K562 (cell line): ENCODE data around the gene KLHL9. TPM values are rescaled to one million over a fixed set of nuclear protein-coding genes. Genes with fewer than 3 reads are reported as not detected.

ENCODE experiments used
- ATAC-seq: fragments of 200-7000 bp; cut with Tn5 transposase; 3 replicates; pipeline ENCODE4 v1.9.1; 2020; ENCODE audit warnings: moderate library complexity
- BruUV-seq: library from RNA; stranded (reverse); fragments of 400-500 nt; replicated peaks from 2 replicates; lab custom pipeline; 2021; lab: Mats Ljungman, UMichigan
- CTCF ChIA-PET: fragments of 300-600 bp; formaldehyde crosslinking; extraction: SDS; loops from one replicate; lab custom pipeline; 2021; ENCODE audit warnings: low intra/inter-chr PET ratio; lab: Yijun Ruan, JAX
- POLR2A ChIA-PET: fragments of 300-600, 350-650 bp; sonication (Branson Sonifier 250); formaldehyde crosslinking; extraction: SDS; loops from one replicate; lab custom pipeline; 2021; ENCODE audit warnings: antibody characterized with exemption, inconsistent platforms; lab: Yijun Ruan, JAX
- DNase-seq, 4 experiments: peaks; one replicate each; pipeline versions ENCODE4 v3.0.0 to v3.0.0-alpha.2; 2011 to 2018; ENCODE audit warnings: low spot score in 3 of 4, mixed read lengths in 3 of 4; ENCODE audit errors: extremely low read depth in 1 of 4
- FAIRE-seq: peaks from 2 replicates; lab custom pipeline; 2011; peaks lifted over from hg19 to GRCh38; lab: Jason Lieb, UNC
- H2AFZ ChIP-seq: 2 replicates; pipeline ENCODE4 v1.6.0; 2011; ENCODE audit warnings: low read depth, low read length, control low read depth, inconsistent platforms
- H3K27ac ChIP-seq: fragments of 200-600 bp; 3 replicates; pipeline ENCODE4 v1.8.0; 2011; ENCODE audit warnings: low read depth, mild to moderate bottlenecking, control low read depth, inconsistent platforms, low read length, moderate library complexity, mixed read lengths; ENCODE audit errors: extremely low read depth
- H3K27me3 ChIP-seq, 2 experiments: fragments of 300-600 bp in 1 of 2; 2 replicates in 1 of 2; 3 replicates in 1 of 2; pipeline versions ENCODE4 v1.6.0 to v1.8.0; 2011; ENCODE audit warnings: inconsistent platforms in 2 of 2, low read length in 2 of 2, mild to moderate bottlenecking in 1 of 2, mixed read lengths in 1 of 2, moderate library complexity in 1 of 2; ENCODE audit not compliant: control insufficient read depth in 2 of 2, insufficient read depth in 2 of 2
- H3K36me3 ChIP-seq: fragments of 300-600 bp; 3 replicates; pipeline ENCODE4 v1.8.0; 2011; ENCODE audit warnings: mild to moderate bottlenecking, low read length, inconsistent platforms; ENCODE audit not compliant: control insufficient read depth, insufficient read depth
- H3K4me1 ChIP-seq, 2 experiments: fragments of 200-600 bp in 1 of 2; replicated peaks in 1 of 2; 2 replicates in 1 of 2; 3 replicates in 1 of 2; pipeline versions ENCODE4 v1.5.1 to v1.8.0; 2011; ENCODE audit warnings: inconsistent platforms in 2 of 2, low read length in 2 of 2, mild to moderate bottlenecking in 1 of 2, mixed read lengths in 1 of 2, moderate library complexity in 1 of 2; ENCODE audit not compliant: control insufficient read depth in 2 of 2, insufficient read depth in 2 of 2
- H3K4me2 ChIP-seq: 2 replicates; pipeline ENCODE4 v1.6.1; 2011; ENCODE audit warnings: low read length, control low read depth, inconsistent platforms, mixed read lengths; ENCODE audit not compliant: insufficient read depth
- H3K4me3 ChIP-seq: fragments of 200-600 bp; sonication (generic), shearing (Covaris generic); 2 replicates; pipeline ENCODE4 v1.5.1; 2016; ENCODE audit warnings: control low read depth, inconsistent platforms
- H3K79me2 ChIP-seq: fragments of 200-600 bp; 3 replicates; pipeline ENCODE4 v1.8.0; 2011; ENCODE audit warnings: low read length, inconsistent platforms; ENCODE audit not compliant: control insufficient read depth, insufficient read depth
- H3K9ac ChIP-seq, 2 experiments: 2 replicates each; pipeline versions ENCODE4 v1.6.0 to v1.6.1; 2011; ENCODE audit warnings: low read depth in 2 of 2, low read length in 2 of 2, control low read depth in 1 of 2, inconsistent platforms in 1 of 2, mild to moderate bottlenecking in 1 of 2, mixed read lengths in 1 of 2; ENCODE audit not compliant: insufficient read depth in 1 of 2
- H3K9me1 ChIP-seq: one replicate; pipeline ENCODE4 v1.6.0; 2011; ENCODE audit warnings: inconsistent platforms, mild to moderate bottlenecking, low read length, moderate library complexity; ENCODE audit not compliant: control insufficient read depth, insufficient read depth
- H3K9me3 ChIP-seq: replicated peaks from 2 replicates; pipeline ENCODE4 v1.5.1; 2011; ENCODE audit warnings: low read depth, low read length, inconsistent platforms; ENCODE audit not compliant: control insufficient read depth, insufficient read depth
- H4K20me1 ChIP-seq: replicated peaks from 2 replicates; pipeline ENCODE4 v1.6.1; 2011; ENCODE audit warnings: low read length, inconsistent platforms, mixed read lengths; ENCODE audit not compliant: control insufficient read depth, insufficient read depth
- JUND ChIP-seq, 2 experiments: IDR thresholded peaks; 2 replicates in 1 of 2; 3 replicates in 1 of 2; pipeline ENCODE4 v1.6.1; 2011; ENCODE audit warnings: borderline replicate concordance in 2 of 2, low read depth in 2 of 2, low read length in 2 of 2, improper control_type of control experiment in 1 of 2, missing biosample characterization in 1 of 2, missing genetic modification characterization in 1 of 2, missing genetic modification reagents in 1 of 2
- NFIX ChIP-seq: fragments of 250-450 bp; sonication (Bioruptor Pico); IDR thresholded peaks from 2 replicates; pipeline ENCODE4 v1.4.0; 2020; ENCODE audit warnings: low read depth, mild to moderate bottlenecking, moderate library complexity
- SP1 ChIP-seq: sonication (generic); formaldehyde crosslinking; IDR thresholded peaks from 2 replicates; pipeline ENCODE4 v1.8.1; 2022; ENCODE audit warnings: mild to moderate bottlenecking, missing genetic modification reagents
- ZNF75A ChIP-seq: fragments of 450-650 bp; formaldehyde crosslinking; IDR thresholded peaks from 2 replicates; pipeline ENCODE4 v1.4.0; 2020; ENCODE audit warnings: mild to moderate bottlenecking
- WGBS: fragments of 100-300 bp; shearing (Covaris generic); methylation state at CpG from one replicate; pipeline ENCODE4 v1.1.6; 2016; ENCODE audit warnings: low coverage, mixed read lengths; ENCODE audit not compliant: insufficient coverage; ENCODE audit errors: missing lambda C conversion rate; 5-methylcytosine and 5-hydroxymethylcytosine counted together
- in situ Hi-C: fragments of 300-500 bp; cut with MboI; formaldehyde crosslinking; loops from 4 replicates; pipeline ENCODE4 v1.15.0; 2018; ENCODE audit warnings: inconsistent platforms, mixed read lengths
- intact Hi-C: fragments of 100-400 bp; cut with micrococcal nuclease; formaldehyde crosslinking; loops from 2 replicates; pipeline ENCODE4 v1.14.2; 2022
- polyA plus RNA-seq, 8 experiments: library from polyadenylated mRNA; depleted of rRNA in 4 of 8; stranded (reverse) in 5 of 8; unstranded in 3 of 8; fragments of >200 nt; fragmentation: Nextera tagmentation in 2 of 8; fragmentation: Illumina TruSeq in 1 of 8; extraction: Ambion mirVana in 2 of 8; extraction: Trizol in 1 of 8; gene quantifications; 2 replicates each; pipeline versions ENCODE4 v1.2.1 to v1.2.3, GENCODE V29; 2011 to 2014; ENCODE audit warnings: inconsistent platforms in 1 of 8, missing spikeins in 1 of 8
- total RNA-seq, 7 experiments: library from RNA; depleted of rRNA in 6 of 7; stranded (reverse); fragments of >200 nt in 6 of 7; fragmentation: Illumina TruSeq in 2 of 7; extraction: Trizol in 2 of 7; gene quantifications; 2 replicates each; pipeline versions ENCODE4 v1.2.1 to v1.2.3, GENCODE V29; 2011 to 2021; ENCODE audit warnings: low replicate concordance in 1 of 7
- TF ChIP-seq, protein P1 (sequence below): fragments of 450-650 bp; conservative IDR thresholded peaks from 2 replicates; pipeline ENCODE4 v1.6.1; 2016; ENCODE audit warnings: missing genetic modification characterization, low read depth, mild to moderate bottlenecking, missing compliant biosample characterization, moderate library complexity

The KLHL9 gene
- total and polyA plus RNA-seq, 9 of the 15 experiments (the other 6 are each of a cell fraction or from before 2014, with no cell fraction given) = 0.04 TPM; not detected in 8

DNA sequence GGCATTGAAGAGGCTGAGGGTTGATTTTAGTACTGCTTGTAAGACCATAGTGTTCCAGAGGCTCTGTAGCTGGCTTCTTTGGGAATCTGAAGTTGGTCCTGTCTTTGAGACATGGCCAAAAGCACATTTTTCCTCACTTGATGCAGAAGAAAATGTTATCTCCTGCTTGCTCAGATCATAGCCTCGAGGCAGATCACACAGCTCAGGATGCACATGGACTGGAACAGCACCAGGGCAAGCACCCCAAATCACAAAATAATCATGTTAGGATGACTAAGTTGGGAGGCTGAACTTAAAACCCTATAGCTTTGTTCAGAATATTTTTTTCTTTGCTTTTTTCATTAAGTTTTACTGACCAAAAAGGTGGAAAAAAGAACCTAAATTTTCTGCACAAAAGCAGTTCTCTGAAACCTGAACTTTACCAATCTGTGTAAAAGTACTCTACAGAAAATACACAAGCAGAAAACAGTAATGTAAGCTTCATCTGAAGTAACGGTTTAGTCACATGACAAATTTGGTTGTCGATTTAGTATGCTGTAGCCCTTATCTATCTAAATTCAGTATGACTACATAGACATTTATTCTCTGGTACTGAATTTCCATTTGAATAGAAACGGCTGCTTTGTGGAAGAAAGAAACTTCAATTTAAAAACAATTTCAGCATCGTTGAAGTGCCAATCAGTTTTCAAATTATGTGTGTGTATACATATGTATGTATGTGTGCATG is 3.4 kb downstream of the KLHL9 start:
- H3K27me3 ChIP-seq = no peaks in the 10 kb centered on the region
- no peak for ATAC-seq
- FAIRE-seq = no peak
- intact Hi-C loops = no loop called here
- H3K9me1 ChIP-seq = no peaks in the 10 kb centered on the region
- no TSS peak for BruUV-seq
- no peak overlapping the region for H3K4me3 ChIP-seq
- in situ Hi-C loops = no loop called here
- H3K4me1 ChIP-seq = no peaks in the 10 kb centered on the region
- ChIA-PET CTCF (no interaction called here), POLR2A (no interaction called here)
- no peaks in the 10 kb centered on the region for H3K9me3 ChIP-seq
- H3K27ac ChIP-seq = no peak overlapping the region
- H3K79me2 ChIP-seq = no peaks in the 10 kb centered on the region
- H2AFZ ChIP-seq = no peak overlapping the region
- H4K20me1 ChIP-seq = no peaks in the 10 kb centered on the region
- no peak overlapping the region for H3K9ac ChIP-seq
- no CpG with 5 or more reads among the region's 5 CpGs for WGBS
- no peak for TF ChIP-seq NFIX (CRISPR knock-in tag)
- no peak for TF ChIP-seq ZNF75A (CRISPR knock-in tag)
- TF ChIP-seq, protein P1, sequence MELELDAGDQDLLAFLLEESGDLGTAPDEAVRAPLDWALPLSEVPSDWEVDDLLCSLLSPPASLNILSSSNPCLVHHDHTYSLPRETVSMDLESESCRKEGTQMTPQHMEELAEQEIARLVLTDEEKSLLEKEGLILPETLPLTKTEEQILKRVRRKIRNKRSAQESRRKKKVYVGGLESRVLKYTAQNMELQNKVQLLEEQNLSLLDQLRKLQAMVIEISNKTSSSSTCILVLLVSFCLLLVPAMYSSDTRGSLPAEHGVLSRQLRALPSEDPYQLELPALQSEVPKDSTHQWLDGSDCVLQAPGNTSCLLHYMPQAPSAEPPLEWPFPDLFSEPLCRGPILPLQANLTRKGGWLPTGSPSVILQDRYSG (tag) = no peak
- TF ChIP-seq JUND (IDR thresholded peaks at IDR 0.05; ENCODE audit: borderline replicate concordance, low read depth, low read length) = no peak
- TF ChIP-seq JUND (tag; IDR thresholded peaks at IDR 0.05; ENCODE audit: borderline replicate concordance, low read depth, low read length) = no peak
- TF ChIP-seq SP1 (CRISPR knock-in tag) = no peak
- TF ChIP-seq, all 486 proteins: peak for 0
- Histone ChIP-seq H3K36me3 (no peaks in the 10 kb centered on the region), H3K4me2 (no peak overlapping the region)
- DNase-seq = no peak
